ENCODE measurements around the gene CHRNB4. TPM values are rescaled to one million over a fixed set of nuclear protein-coding genes. Genes with fewer than 3 reads are reported as not detected.

The CHRNB4 gene
- total RNA-seq, 1 donor from 2014 or later: not detected

DNA sequence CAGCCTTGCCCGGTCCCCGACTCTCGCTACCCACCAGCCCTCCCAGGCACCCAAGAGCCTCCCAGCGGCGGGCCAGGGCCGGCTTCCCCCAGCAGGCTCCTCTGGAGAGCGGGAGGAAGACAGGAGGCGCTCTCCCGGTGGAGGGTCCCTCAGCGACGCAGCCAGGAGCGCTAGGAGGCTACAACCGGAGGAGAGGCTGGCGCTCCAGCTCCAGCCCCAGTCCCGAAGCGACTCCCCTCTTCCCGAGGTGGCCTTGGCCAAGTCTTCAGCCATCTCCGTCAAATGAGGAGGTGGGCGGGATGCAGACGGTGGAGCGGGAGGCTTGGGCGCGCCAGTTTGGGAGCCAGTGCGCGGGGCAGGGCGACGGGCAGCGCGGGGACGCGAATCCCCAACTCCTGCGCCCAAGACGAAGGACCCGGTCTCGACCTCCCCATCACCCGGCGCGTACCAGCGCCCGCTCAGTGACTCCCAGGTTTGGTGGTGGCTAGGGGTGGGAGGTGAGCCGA, 20.9 kb downstream of the CHRNB4 start:
- Histone ChIP-seq H3K9me3 (replicated peaks) (no peaks in the 10 kb centered on the region), H3K36me3 (no peaks in the 10 kb centered on the region), H3K27ac (replicated peaks) (no peak overlapping the region), H3K4me3 (peak overlapping the region; percentile 61), H3K4me1 (peaks cover 24% of the 10 kb centered on the region), H3K27me3 (ENCODE audit: low read depth) (peaks cover 66% of the 10 kb centered on the region)
- intact Hi-C loops (cut with micrococcal nuclease): no loop called here
- TF ChIP-seq CTCF (IDR thresholded peaks at IDR 0.05; ENCODE audit: borderline replicate concordance): no peak
- no peak for DNase-seq

- intact Hi-C loops (cut with micrococcal nuclease): loop anchor here (5.0 kb wide), 1 partner anchor 88 kb away; no protein-coding TSS in a partner anchor
- no peak for TF ChIP-seq CTCF (IDR thresholded peaks at IDR 0.05; ENCODE audit: borderline replicate concordance)
- no peak for DNase-seq
These were observed 21.7 kb downstream of the CHRNB4 start for GRCh38 chr15:78619022-78619950.

GRCh38 chr15:78618490-78618934, 22.5 kb downstream of the CHRNB4 start:
- Histone ChIP-seq H3K4me1 (peaks cover 24% of the 10 kb centered on the region), H3K27me3 (ENCODE audit: low read depth) (peaks cover 51% of the 10 kb centered on the region), H3K9me3 (replicated peaks) (no peaks in the 10 kb centered on the region), H3K4me3 (no peak overlapping the region), H3K27ac (replicated peaks) (no peak overlapping the region), H3K36me3 (no peaks in the 10 kb centered on the region)
- DNase-seq: peak; percentile 77
- TF ChIP-seq CTCF (IDR thresholded peaks at IDR 0.05; ENCODE audit: borderline replicate concordance): peak; percentile 88
- intact Hi-C loops (cut with micrococcal nuclease): loop anchor here (5.0 kb wide), 1 partner anchor 89 kb away; no protein-coding TSS in a partner anchor

More at GRCh38 chr15:78619022-78619950, 21.7 kb downstream of the CHRNB4 start:
- Histone ChIP-seq H3K9me3 (replicated peaks) (no peaks in the 10 kb centered on the region), H3K27ac (replicated peaks) (no peak overlapping the region), H3K27me3 (ENCODE audit: low read depth) (peaks cover 58% of the 10 kb centered on the region), H3K4me1 (peaks cover 24% of the 10 kb centered on the region), H3K36me3 (no peaks in the 10 kb centered on the region), H3K4me3 (peak overlapping the region; percentile 61)

DNA sequence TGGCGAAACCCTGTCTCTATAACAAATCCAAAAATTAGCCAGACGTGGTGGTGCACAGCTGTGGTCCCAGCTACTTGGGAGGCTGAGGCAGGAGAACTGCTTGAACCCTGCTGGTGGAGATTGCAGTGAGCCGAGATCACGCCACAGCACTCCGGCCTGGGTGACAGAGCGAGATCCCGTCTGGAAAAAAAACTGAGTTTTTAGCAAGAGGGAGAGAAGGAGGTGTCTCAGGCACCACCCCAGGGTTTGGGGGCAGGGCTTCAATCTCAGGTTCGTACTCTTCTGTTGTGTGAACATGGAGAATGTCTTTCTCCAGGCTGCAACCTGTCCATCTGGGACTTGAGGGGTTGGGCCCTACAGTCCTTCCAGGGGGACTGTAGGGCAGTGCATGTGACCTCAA, 22.9 kb downstream of the CHRNB4 start:
- Histone ChIP-seq H3K4me1 (peaks cover 24% of the 10 kb centered on the region), H3K36me3 (no peaks in the 10 kb centered on the region), H3K9me3 (replicated peaks) (no peaks in the 10 kb centered on the region), H3K4me3 (no peak overlapping the region), H3K27me3 (ENCODE audit: low read depth) (peaks cover 46% of the 10 kb centered on the region), H3K27ac (replicated peaks) (no peak overlapping the region)
- DNase-seq: no peak
- TF ChIP-seq CTCF (IDR thresholded peaks at IDR 0.05; ENCODE audit: borderline replicate concordance): no peak
- intact Hi-C loops (cut with micrococcal nuclease): loop anchor here (5.0 kb wide), 1 partner anchor 89 kb away; no protein-coding TSS in a partner anchor

DNA sequence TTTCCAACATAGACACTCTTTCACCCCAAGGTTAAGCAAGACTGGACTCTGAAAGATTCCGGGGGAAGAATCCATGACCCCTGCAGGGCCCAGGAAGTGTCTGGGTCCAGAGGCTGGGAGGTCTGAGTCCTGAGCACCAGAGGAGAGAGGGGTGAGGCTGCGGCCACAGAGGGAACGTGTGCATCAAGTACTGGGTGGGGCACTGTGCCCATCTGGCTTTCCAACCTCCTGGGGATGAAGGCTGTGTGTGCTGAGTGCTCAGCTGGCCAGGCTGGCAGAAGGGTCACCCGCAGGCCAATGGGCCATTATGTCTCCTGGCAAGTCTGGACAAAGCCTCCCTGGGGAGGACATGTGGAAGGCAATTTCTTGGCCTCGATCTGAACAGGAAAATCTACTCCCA, 23.5 kb downstream of the CHRNB4 start:
- no peak for TF ChIP-seq CTCF (IDR thresholded peaks at IDR 0.05; ENCODE audit: borderline replicate concordance)
- Histone ChIP-seq H3K9me3 (replicated peaks) (no peaks in the 10 kb centered on the region), H3K4me3 (no peak overlapping the region), H3K27ac (replicated peaks) (no peak overlapping the region), H3K27me3 (ENCODE audit: low read depth) (peaks cover 41% of the 10 kb centered on the region), H3K4me1 (peaks cover 24% of the 10 kb centered on the region), H3K36me3 (no peaks in the 10 kb centered on the region)
- no peak for DNase-seq
- intact Hi-C loops (cut with micrococcal nuclease): loop anchor here (5.0 kb wide), 1 partner anchor 90 kb away; no protein-coding TSS in a partner anchor
